AG10803 (cell line): Measurements from ENCODE around the gene VSIG10L.

Source experiments
- DNase-seq: peaks from one replicate; pipeline ENCODE4 v3.0.0; 2010; ENCODE audit warnings: low read depth
- H3K4me3 ChIP-seq: 2 replicates; pipeline ENCODE4 v1.5.1; 2011; ENCODE audit warnings: mild to moderate bottlenecking, low read length, control low read depth
- TF ChIP-seq, protein P1 (sequence below): conservative IDR thresholded peaks from 2 replicates; pipeline ENCODE4 v1.5.1; 2011; ENCODE audit warnings: mild to moderate bottlenecking, low read length, control low read depth, inconsistent platforms

Gene VSIG10L

DNA sequence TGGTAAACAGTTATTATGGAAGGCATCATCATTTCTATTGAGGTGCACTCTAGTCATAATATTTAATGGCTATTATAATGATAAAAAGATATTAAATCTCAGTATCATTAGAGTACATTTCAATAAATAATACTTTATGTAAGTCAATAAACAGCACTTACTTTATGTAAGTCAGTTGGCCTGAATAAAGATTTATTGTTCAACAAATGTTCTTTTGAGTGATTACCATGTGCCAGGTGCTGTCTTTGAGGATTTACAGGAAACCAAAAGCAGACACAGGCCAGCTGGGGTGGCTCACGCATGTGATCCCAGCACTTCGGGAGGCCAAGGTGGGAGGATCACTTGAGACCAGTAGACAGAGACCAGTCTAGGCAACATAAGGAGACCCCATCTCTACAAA, 35.5 kb upstream of the VSIG10L start:
- no peak overlapping the region for H3K4me3 ChIP-seq
- TF ChIP-seq, protein P1, sequence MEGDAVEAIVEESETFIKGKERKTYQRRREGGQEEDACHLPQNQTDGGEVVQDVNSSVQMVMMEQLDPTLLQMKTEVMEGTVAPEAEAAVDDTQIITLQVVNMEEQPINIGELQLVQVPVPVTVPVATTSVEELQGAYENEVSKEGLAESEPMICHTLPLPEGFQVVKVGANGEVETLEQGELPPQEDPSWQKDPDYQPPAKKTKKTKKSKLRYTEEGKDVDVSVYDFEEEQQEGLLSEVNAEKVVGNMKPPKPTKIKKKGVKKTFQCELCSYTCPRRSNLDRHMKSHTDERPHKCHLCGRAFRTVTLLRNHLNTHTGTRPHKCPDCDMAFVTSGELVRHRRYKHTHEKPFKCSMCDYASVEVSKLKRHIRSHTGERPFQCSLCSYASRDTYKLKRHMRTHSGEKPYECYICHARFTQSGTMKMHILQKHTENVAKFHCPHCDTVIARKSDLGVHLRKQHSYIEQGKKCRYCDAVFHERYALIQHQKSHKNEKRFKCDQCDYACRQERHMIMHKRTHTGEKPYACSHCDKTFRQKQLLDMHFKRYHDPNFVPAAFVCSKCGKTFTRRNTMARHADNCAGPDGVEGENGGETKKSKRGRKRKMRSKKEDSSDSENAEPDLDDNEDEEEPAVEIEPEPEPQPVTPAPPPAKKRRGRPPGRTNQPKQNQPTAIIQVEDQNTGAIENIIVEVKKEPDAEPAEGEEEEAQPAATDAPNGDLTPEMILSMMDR = no peak
- no peak for DNase-seq

DNA sequence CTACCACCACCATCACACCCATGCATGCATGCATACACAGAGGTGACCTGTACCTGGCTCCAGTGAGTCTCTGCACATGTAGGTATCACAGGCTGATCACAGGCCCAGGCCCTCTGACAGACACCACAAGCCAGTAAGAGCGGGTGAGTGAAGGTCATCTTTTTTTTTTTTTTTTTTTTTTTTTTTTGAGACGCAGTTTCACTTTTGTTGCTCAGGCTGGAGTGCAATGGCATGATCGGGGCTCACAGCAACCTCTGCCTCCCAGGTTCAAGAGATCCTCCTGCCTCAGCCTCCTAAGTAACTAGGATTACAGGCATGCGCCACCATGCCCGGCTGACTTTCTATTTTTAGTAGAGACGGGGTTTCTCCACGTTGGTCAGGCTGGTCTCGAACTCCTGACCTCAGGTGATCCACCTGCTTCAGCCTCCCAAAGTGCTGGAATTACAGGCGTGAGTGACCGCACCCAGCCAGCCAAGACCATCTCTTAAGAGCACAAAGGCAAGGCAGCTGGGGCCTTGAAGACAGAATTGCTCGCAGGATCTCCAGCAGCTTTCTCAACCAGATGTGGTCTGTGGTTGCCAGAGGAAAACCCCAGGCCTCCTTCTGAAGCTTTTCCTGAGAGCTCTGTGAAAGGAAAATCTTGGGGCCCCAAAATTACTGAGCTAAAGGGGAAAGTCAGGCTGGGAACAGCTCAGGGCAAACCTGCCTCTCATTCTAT, 33.7 kb upstream of the VSIG10L start:
- no peak overlapping the region for H3K4me3 ChIP-seq
- TF ChIP-seq, protein P1 = no peak
- DNase-seq = no peak

DNA sequence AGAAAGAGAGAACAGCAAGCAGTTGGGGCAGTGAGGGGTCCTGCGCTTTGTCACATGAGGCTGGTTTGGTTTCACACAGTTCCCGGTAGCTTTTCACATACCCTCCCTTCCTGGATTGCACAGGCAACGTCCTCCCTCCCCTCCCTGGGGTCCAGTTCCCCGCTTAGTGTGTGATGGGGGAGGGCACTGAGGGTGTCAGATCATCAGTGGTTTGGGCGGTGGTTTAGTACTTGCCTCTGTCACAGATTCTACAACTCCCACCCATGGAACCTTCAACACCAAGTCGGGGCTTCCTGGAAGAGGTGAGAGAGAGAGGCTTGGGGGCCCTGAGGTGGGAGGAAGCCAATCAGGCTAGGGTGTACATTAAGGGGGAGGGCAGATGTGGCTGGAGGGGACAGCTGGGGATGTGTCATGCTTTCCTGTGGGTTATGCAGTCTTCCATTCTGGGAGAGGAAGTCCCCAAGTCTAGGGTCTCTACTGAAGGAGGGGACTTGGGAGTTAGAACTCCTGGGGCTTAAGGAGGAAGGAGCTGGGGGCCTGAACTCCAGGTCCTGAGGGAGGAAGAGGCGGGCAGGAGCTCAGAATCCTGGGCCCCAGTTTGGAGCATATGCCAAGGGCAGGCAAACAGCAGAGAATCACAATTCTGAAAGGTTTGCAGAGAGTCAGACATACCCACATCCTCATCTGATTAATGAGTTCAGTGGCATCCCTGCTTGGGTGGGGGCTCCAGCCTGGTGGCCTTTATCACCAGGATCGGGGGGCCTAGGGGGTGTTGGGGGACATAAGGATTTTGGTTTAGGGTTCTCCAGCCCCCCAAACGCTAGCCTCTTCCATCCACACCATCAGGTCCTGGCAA, 30.9 kb upstream of the VSIG10L start, which contains the start of gene NKG7:
Gene NKG7 (minus strand): TSS at position 6 of the 856 bp plus-strand sequence. CDS start 119 bp downstream, outside the sequence.
- DNase-seq = no peak
- TF ChIP-seq, protein P1 = no peak
- H3K4me3 ChIP-seq = no peak within 1 kb of the TSS

DNA sequence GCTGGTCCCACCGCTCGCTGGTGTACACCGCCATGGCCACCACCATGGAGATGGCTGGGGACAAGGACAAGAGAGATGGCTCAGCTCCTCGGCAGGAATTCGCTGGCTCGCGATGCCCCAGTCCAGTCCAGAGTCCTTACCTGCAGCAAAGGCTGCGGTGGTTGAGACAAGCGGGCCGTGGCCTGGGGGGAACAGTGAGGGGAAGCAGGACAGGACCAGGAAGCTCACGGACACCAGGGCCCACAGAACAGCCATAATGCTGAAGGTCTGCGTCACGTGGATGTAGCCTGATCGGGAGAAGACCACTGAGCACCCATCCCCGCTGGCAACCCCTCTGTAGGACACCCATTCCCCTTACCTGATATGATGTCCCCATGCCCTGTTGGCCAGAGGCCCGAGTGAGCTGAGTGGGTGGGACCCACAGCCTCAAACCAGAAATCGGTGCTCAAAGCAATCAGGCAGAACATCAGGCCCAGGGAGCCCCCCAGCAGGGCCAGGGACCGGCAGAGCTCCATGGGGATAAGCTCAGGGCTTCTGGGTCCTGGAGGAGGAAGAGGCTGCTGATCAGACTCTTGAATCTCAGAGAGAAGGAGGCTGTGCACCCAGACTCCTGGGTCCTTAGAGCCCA, 30.2 kb upstream of the VSIG10L start:
- no peak for DNase-seq
- H3K4me3 ChIP-seq = no peak overlapping the region
- TF ChIP-seq, protein P1 = no peak

DNA sequence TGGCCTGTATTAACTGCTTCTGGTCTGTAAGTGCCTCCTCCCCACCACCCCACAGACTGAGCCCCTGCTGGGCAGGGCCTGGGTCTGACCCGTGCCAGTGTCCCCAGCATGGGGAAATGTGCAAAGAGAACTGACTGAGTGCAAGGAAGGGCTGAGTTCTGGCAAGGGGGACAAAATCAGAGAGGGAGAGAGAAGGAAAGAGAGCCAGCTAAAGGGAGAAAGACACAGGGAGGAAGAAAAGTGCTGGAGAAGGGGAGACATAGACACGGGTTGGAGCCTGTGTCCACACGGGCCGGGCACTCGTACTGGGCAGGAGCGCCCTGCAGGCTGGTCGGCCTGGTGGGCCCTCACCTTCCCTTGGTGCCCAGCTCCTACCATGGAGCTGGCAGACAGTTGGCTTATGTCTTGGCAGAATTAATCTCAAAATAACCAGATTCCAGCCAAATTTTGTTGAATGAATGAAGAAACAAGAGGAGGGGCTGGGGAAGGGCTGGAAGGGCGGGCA, 29.3 kb upstream of the VSIG10L start:
- DNase-seq = no peak
- H3K4me3 ChIP-seq = no peak overlapping the region
- TF ChIP-seq, protein P1 = no peak

DNA sequence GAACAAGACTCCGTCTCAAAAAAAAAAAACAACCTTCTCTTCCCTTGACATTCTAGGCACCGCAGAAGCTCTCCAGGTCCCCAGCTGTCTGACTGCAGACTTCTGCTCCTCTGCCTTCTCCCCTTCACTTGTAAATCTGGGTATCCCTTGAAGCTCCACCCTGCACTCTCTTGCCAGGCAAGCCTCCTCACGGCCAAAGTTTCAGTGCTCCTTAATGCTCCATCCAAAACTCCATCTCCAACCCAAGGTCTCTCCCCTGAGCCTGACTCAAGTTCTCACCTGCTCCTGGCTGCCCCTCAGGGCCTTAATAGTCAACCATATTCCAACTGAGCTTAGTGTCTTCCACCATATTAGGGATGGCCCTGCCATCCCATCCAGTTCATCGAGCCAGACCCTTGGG, 28.3 kb upstream of the VSIG10L start:
- TF ChIP-seq, protein P1 = no peak
- no peak for DNase-seq
- H3K4me3 ChIP-seq = no peak overlapping the region
